ENCODE measurements around the gene AGTPBP1. TPM values are rescaled to one million over a fixed set of nuclear protein-coding genes. Genes with fewer than 3 reads are reported as not detected.

The AGTPBP1 gene
- total and polyA plus RNA-seq, 2 of the 8 experiments (the other 6 are each of a cell fraction or from before 2014, with no cell fraction given), result 13.4 to 65.2 TPM

DNA sequence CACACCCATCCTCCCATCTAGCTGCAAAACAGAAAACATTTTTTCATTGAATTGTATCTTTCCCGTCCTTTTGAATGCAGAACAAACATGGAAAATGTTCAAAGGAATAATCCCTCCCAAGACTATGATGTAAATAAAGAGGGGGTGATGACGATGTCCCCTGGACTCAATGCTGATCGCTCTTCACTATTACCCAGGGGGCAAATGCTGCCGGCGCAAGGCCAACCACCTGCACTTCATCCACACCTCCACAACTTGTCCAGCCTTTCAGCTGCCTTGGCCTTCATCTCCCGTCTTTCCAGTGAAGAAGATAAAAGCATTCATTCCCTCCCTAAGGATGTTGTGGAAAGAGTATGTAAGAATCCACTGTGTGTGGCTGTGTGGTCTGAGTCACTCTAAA is 240.3 kb downstream of the AGTPBP1 start (continued):
- TF ChIP-seq, protein P1, sequence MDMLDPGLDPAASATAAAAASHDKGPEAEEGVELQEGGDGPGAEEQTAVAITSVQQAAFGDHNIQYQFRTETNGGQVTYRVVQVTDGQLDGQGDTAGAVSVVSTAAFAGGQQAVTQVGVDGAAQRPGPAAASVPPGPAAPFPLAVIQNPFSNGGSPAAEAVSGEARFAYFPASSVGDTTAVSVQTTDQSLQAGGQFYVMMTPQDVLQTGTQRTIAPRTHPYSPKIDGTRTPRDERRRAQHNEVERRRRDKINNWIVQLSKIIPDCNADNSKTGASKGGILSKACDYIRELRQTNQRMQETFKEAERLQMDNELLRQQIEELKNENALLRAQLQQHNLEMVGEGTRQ (IDR thresholded peaks at IDR 0.05; ENCODE audit: low read length), result no peak
- TF ChIP-seq TCF12 (IDR thresholded peaks at IDR 0.05; ENCODE audit: low read depth, low read length), result no peak
- TF ChIP-seq POLR2AphosphoS5 (IDR thresholded peaks at IDR 0.05; ENCODE audit: low read depth, low read length), result no peak
- no peak for TF ChIP-seq SIRT6 (IDR thresholded peaks at IDR 0.05; ENCODE audit: low read length)

Other genes with a start within 250 kb of the AGTPBP1 start
- gene NAA35, start 199.2 kb upstream of the AGTPBP1 start, total RNA-seq (2021; fragmentation: NEBNext Ultra II Directional; extraction: Animal tissue kit (Norgen Biotek cat#: 25700)), result 30.9 and 35.2 TPM in 2 replicates
- 8.8 and 12.9 TPM in 2 replicates for gene NAA35, start 199.2 kb upstream of the AGTPBP1 start, polyA plus RNA-seq (2011; rRNA removed)

Measured in H1 (cell line).